K562 (cell line): ENCODE results near the gene CLCC1. TPM values are rescaled to one million over a fixed set of nuclear protein-coding genes. Genes with fewer than 3 reads are reported as not detected.
A peak's percentile ranks its signal among the peaks of the same experiment; 100 is the strongest.

Experiments used
- BCL6 ChIP-seq: fragments of 250-450 bp; sonication (Bioruptor Pico); IDR thresholded peaks from 2 replicates; pipeline ENCODE4 v1.4.0; 2020
- CHD1 ChIP-seq: fragments of 200-600 bp; sonication (generic); IDR thresholded peaks from one replicate; pipeline ENCODE4 v1.6.1; 2012; ENCODE audit warnings: mild to moderate bottlenecking, moderate library complexity, low read length, inconsistent platforms
- E2F1 ChIP-seq: sonication (generic); formaldehyde crosslinking; IDR thresholded peaks from 2 replicates; pipeline ENCODE4 v1.8.1; 2023; ENCODE audit warnings: mild to moderate bottlenecking, missing genetic modification reagents, moderate library complexity
- FUS ChIP-seq: fragments of 200-400 bp; formaldehyde crosslinking; optimal IDR thresholded peaks from 2 replicates; pipeline ENCODE3; 2017; ENCODE audit warnings: low read depth, low read length
- MGA ChIP-seq: fragments of 450-650 bp; IDR thresholded peaks from 2 replicates; pipeline ENCODE4 v1.6.1; 2016; ENCODE audit warnings: mild to moderate bottlenecking, moderate library complexity
- RERE ChIP-seq: sonication (generic); formaldehyde crosslinking; IDR thresholded peaks from 2 replicates; pipeline ENCODE4 v1.8.0; 2023; ENCODE audit warnings: missing genetic modification reagents, mild to moderate bottlenecking, borderline replicate concordance
- TRIM24 ChIP-seq, 2 experiments: fragments of 450-650 bp; IDR thresholded peaks; 2 replicates each; pipeline ENCODE4 v1.6.1; 2016
- polyA plus RNA-seq, 8 experiments: library from polyadenylated mRNA; depleted of rRNA in 4 of 8; stranded (reverse) in 5 of 8; unstranded in 3 of 8; fragments of >200 nt; fragmentation: Nextera tagmentation in 2 of 8; fragmentation: Illumina TruSeq in 1 of 8; extraction: Ambion mirVana in 2 of 8; extraction: Trizol in 1 of 8; gene quantifications; 2 replicates each; pipeline versions ENCODE4 v1.2.1 to v1.2.3, GENCODE V29; 2011 to 2014; ENCODE audit warnings: inconsistent platforms in 1 of 8, missing spikeins in 1 of 8
- total RNA-seq, 7 experiments: library from RNA; depleted of rRNA in 6 of 7; stranded (reverse); fragments of >200 nt in 6 of 7; fragmentation: Illumina TruSeq in 2 of 7; extraction: Trizol in 2 of 7; gene quantifications; 2 replicates each; pipeline versions ENCODE4 v1.2.1 to v1.2.3, GENCODE V29; 2011 to 2021; ENCODE audit warnings: low replicate concordance in 1 of 7

Gene CLCC1
- total and polyA plus RNA-seq, 9 of the 15 experiments (the other 6 are each of a cell fraction or from before 2014, with no cell fraction given): 28.8 to 63.4 (median 40.4) TPM

- TF ChIP-seq FUS: peak; percentile 69
- no peak for TF ChIP-seq BCL6
- peak; percentile 96 for TF ChIP-seq E2F1 (CRISPR knock-in tag)
- peak; percentile 97 for TF ChIP-seq MGA
- TF ChIP-seq TRIM24 (IDR thresholded peaks at IDR 0.05): no peak
- TF ChIP-seq RERE: peak; percentile 64; the same call in 1 of the 2 replicates
- TF ChIP-seq CHD1: peak; percentile 98
Observed at GRCh38 chr1:108963052-108963686, at the start of gene CLCC1 (continued).
